GM12864 (cell line): ENCODE measurements around the gene JMJD7.

ENCODE experiments used
- DNase-seq: peaks from one replicate; pipeline ENCODE4 v3.0.0-alpha.2; 2011; ENCODE audit warnings: low read depth
- H3K4me3 ChIP-seq: 2 replicates; pipeline ENCODE4 v1.5.1; 2011; ENCODE audit warnings: mild to moderate bottlenecking, low read depth, low read length, control low read depth
- TF ChIP-seq, protein P1 (sequence below): IDR thresholded peaks from 2 replicates; pipeline ENCODE4 v1.5.1; 2011; ENCODE audit warnings: low read depth, mild to moderate bottlenecking, moderate library complexity, low read length, control low read depth, inconsistent platforms; ENCODE audit errors: missing control alignments

Gene JMJD7

DNA sequence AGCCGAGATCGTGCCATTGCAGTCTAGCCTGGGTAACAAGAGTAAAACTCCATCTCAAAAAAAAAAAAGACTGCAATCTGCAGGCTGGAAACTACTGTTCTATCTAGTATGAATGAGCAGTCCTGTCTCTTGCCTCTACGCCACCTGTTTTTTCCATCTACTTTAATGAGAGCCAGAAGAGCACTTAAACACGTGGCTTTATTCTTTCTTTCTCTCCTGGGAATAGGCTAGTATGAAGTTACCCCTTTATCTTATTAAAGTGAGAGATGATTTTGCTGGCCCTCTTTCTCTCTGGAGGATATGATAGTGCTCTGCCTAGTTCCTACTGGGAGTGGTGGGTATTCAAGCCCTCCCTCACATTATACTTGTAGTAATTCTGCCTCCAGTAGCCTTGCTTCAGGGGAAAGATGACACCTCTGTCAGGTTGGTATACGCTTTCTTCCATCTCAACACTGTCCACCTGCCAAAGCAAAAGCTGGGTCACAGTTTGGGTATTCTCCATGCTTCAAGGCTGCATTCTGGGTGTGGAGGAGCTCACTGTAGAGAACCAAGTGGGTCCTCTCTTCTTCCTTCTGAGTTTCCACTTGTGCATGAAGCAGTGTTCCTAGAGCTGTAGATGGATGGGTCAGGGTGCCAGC lies 35.8 kb upstream of the JMJD7 start:
- no peak overlapping the region for H3K4me3 ChIP-seq
- DNase-seq = no peak
- TF ChIP-seq, protein P1, sequence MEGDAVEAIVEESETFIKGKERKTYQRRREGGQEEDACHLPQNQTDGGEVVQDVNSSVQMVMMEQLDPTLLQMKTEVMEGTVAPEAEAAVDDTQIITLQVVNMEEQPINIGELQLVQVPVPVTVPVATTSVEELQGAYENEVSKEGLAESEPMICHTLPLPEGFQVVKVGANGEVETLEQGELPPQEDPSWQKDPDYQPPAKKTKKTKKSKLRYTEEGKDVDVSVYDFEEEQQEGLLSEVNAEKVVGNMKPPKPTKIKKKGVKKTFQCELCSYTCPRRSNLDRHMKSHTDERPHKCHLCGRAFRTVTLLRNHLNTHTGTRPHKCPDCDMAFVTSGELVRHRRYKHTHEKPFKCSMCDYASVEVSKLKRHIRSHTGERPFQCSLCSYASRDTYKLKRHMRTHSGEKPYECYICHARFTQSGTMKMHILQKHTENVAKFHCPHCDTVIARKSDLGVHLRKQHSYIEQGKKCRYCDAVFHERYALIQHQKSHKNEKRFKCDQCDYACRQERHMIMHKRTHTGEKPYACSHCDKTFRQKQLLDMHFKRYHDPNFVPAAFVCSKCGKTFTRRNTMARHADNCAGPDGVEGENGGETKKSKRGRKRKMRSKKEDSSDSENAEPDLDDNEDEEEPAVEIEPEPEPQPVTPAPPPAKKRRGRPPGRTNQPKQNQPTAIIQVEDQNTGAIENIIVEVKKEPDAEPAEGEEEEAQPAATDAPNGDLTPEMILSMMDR = no peak

- TF ChIP-seq, protein P1 = no peak
- no peak for DNase-seq
These were observed 33.8 kb upstream of the JMJD7 start for GRCh38 chr15:41794081-41794480.

GRCh38 chr15:41795996-41796856 lies 31.7 kb upstream of the JMJD7 start:
- H3K4me3 ChIP-seq = no peak overlapping the region
- TF ChIP-seq, protein P1 = no peak
- DNase-seq = no peak

More at GRCh38 chr15:41794081-41794480, 33.8 kb upstream of the JMJD7 start:
- H3K4me3 ChIP-seq = no peak overlapping the region

DNA sequence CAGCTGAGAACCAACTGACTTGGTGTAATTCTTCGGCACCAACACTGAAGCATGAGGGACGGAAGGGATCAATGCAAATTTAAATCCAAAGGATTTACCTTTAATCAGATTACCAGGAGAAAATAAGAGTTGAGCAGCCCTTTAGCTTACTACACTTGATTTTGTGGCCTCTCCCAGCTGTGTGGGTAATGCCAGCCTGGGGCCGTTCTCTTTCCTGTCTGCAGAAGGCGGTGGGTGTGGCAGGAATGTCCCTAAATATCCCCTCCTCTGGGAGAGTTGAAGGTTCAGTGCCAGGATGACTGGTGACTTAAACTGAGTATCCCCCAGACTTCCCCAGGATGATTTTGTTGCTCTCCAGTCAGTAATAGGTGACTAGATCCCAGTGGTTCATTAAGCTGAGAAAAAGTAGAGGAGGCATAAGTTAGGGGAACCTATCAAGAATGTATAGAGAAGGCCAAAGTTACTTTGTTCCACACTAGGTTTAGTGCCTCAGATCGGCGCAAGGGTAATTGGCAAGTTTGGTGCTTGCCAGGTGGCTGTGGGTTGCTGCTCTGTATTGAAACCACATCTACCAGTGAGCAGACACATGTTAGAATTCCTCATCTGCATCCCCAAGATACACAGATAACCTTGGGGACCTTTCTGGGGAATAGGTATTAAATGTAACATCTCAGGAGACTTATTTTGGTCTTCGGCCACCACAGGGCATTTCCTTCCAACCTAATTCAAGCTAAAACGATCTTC lies 30.5 kb upstream of the JMJD7 start:
- H3K4me3 ChIP-seq = no peak overlapping the region
- no peak for DNase-seq
- TF ChIP-seq, protein P1 = no peak

DNA sequence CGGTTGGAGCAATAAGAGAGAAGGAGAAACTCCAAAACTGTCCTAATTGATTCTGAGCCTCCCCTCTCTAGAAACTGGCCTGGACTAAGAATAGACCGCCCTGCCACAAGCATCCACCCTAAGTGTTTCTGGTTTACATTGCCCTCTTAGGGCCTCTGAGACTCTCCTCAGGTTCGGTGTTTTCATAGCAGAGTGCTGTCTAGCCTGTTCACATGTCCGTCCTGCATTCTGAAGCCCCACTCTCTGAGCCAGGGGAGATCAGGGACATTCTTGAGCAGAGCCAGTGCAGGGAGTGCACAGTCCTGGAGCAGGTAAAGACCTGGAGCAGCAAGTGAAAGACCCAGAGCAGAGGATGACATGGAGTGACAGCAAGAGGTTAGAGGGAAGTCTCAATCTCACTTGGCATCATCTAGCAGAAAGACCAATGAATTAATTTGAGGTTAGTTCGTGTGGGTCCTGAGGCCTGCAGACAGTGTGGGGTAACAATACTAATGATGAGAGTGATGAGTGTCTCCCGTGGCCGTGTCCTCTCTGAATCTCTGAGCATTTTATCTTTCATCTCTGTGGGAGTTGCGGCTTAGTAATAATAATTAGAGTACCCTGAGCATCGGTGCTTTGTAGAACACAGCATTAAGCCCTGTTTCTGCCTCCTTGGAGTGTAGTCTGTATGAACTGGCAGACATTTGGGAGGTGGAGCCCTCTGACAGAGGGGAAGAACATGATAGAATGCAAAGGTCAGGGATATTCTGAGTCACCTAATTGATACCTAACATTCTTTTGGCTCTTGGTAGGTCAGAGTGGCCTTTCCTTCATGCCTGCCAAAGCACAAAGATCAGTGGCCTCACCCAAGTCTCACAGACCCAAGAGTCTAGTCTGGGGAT lies 29.0 kb upstream of the JMJD7 start:
- DNase-seq = no peak
- TF ChIP-seq, protein P1 = no peak
- no peak overlapping the region for H3K4me3 ChIP-seq

DNA sequence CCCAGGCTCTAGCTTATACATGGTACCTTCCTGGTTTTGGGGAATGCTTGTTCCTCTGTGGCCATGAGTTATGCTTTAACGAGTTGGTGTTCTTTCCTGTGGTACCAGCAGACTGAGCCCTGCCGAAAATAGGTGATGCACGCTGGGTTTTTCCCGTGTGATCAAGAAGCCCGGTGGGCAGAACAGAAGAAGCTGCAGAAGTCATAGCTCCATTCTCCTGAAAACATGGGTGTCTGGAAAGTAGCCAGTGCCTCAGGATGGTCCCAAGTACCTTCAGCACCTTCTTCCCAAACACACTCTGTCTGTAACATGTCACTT lies 28.4 kb upstream of the JMJD7 start:
- no peak overlapping the region for H3K4me3 ChIP-seq
- TF ChIP-seq, protein P1 = no peak
- DNase-seq = no peak
